ENCODE results near the gene TSPY3.
"Not testable (repeated sequence)": the region's sequence is repeated elsewhere in the genome, so short reads cannot be mapped to it uniquely, and the experiment has no call there.

Gene TSPY3, protein sequence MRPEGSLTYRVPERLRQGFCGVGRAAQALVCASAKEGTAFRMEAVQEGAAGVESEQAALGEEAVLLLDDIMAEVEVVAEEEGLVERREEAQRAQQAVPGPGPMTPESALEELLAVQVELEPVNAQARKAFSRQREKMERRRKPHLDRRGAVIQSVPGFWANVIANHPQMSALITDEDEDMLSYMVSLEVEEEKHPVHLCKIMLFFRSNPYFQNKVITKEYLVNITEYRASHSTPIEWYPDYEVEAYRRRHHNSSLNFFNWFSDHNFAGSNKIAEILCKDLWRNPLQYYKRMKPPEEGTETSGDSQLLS

DNA sequence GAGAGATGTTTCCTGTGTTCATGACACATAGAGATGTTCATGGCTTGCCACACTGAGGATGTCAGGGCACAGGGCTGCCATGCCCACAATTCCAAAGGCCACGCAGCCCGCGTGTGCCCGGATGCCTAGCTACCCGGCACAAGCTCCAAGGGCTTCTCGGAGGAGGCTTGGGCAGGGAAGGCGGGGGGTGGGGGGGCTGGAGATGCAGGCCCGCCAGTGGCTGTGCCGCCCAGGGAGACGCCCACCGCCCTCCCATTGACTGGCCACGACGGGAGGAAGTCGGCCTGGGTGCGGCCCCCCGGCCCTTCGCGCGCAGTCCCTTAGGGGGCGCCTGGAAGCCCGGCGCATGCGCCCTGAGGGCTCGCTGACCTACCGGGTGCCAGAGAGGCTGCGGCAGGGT lies at the start of gene TSPY3:
TSPY3 (plus strand) TSS at position 301 of the 400 bp plus-strand sequence; CDS start at position 347, 46 bp downstream.
- not testable (repeated sequence) for DNase-seq (ENCODE audit: low spot score)

DNA sequence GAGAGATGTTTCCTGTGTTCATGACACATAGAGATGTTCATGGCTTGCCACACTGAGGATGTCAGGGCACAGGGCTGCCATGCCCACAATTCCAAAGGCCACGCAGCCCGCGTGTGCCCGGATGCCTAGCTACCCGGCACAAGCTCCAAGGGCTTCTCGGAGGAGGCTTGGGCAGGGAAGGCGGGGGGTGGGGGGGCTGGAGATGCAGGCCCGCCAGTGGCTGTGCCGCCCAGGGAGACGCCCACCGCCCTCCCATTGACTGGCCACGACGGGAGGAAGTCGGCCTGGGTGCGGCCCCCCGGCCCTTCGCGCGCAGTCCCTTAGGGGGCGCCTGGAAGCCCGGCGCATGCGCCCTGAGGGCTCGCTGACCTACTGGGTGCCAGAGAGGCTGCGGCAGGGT lies 40.7 kb upstream of the TSPY3 start, which contains the start of gene TSPY8:
TSPY8 (plus strand) TSS at position 301 of the 400 bp plus-strand sequence; CDS start at position 347, 46 bp downstream.
- DNase-seq (ENCODE audit: low spot score): not testable (repeated sequence)

DNA sequence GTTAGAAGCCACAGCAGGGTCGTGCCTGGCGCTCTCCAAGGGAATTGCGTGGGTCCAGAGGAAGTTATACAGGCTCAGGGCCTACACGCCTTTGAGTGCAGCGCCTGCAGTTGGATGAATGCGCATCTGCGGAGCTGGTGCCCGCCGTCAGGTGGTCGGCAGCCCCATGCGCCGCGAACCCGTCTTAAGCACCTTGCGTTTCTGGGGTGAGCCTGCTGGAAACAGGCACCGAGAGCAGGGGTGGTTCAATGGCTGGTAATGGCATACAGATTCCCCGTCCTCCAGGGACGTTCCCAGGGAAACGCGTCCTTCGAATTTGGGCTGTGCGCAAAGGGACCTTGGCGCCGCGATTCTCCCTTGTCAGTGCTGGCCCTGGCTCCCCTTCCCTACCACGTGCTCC lies 1.7 kb upstream of the TSPY3 start:
- not testable (repeated sequence) for DNase-seq (ENCODE audit: low spot score)
